IMR-90 (cell line): Measurements from ENCODE around the gene ST3GAL4. TPM values are rescaled to one million over a fixed set of nuclear protein-coding genes. Genes with fewer than 3 reads are reported as not detected.

ENCODE experiments used
- ATAC-seq: fragments of 200-7000 bp; cut with Tn5 transposase; 2 replicates; pipeline ENCODE4 v1.9.1; 2020; ENCODE audit warnings: low read depth, mild to moderate bottlenecking, moderate library complexity
- BruUV-seq: library from RNA; stranded (reverse); fragments of 400-500 nt; replicated peaks from 2 replicates; lab custom pipeline; 2021; lab: Mats Ljungman, UMichigan
- CTCF ChIA-PET: fragments of 300-600 bp; formaldehyde crosslinking; extraction: SDS; loops from one replicate; lab custom pipeline; 2021; ENCODE audit warnings: antibody characterized with exemption; lab: Yijun Ruan, JAX
- POLR2A ChIA-PET: fragments of 300-600 bp; sonication (Branson Sonifier 250); formaldehyde crosslinking; loops from one replicate; lab custom pipeline; 2022; ENCODE audit warnings: antibody characterized with exemption; ENCODE audit not compliant: unreplicated experiment; lab: Charles Lee
- DNase-seq: peaks from one replicate; pipeline ENCODE4 v3.0.0; 2013
- H2AFZ ChIP-seq: replicated peaks from 2 replicates; pipeline ENCODE3; 2013; ENCODE audit warnings: low read length, mild to moderate bottlenecking; ENCODE audit not compliant: poor library complexity
- H2AK5ac ChIP-seq: 2 replicates; pipeline ENCODE4 v1.6.1; 2013; ENCODE audit warnings: low read depth, low read length, inconsistent platforms
- H2AK9ac ChIP-seq: replicated peaks from 2 replicates; pipeline ENCODE3; 2013; ENCODE audit warnings: mild to moderate bottlenecking, low read depth, low read length, moderate library complexity; ENCODE audit not compliant: poor library complexity
- H2BK120ac ChIP-seq: 2 replicates; pipeline ENCODE4 v1.6.1; 2013; ENCODE audit warnings: low read depth, low read length, inconsistent platforms
- H2BK15ac ChIP-seq: 3 replicates; pipeline ENCODE4 v1.6.1; 2013; ENCODE audit warnings: low read depth, low read length, inconsistent platforms
- H2BK20ac ChIP-seq: 2 replicates; pipeline ENCODE4 v1.6.1; 2013; ENCODE audit warnings: low read depth, mild to moderate bottlenecking, inconsistent platforms, low read length, moderate library complexity
- H2BK5ac ChIP-seq: 2 replicates; pipeline ENCODE4 v1.6.1; 2013; ENCODE audit warnings: mild to moderate bottlenecking, low read depth, low read length, inconsistent platforms; ENCODE audit not compliant: poor library complexity, severe bottlenecking
- H3K14ac ChIP-seq: replicated peaks from 2 replicates; pipeline ENCODE4 v1.6.1; 2013; ENCODE audit warnings: low read depth, low read length, inconsistent platforms
- H3K18ac ChIP-seq: 2 replicates; pipeline ENCODE4 v1.6.1; 2013; ENCODE audit warnings: low read depth, low read length, control low read depth
- H3K23ac ChIP-seq: 2 replicates; pipeline ENCODE4 v1.6.1; 2013; ENCODE audit warnings: low read depth, low read length, inconsistent platforms
- H3K27ac ChIP-seq: 2 replicates; pipeline ENCODE4 v1.5.1; 2013; ENCODE audit warnings: mild to moderate bottlenecking, control low read depth, low read length; ENCODE audit not compliant: insufficient read depth
- H3K27me3 ChIP-seq: 2 replicates; pipeline ENCODE4 v1.6.1; 2013; ENCODE audit warnings: low read length; ENCODE audit not compliant: control insufficient read depth, insufficient read depth
- H3K36me3 ChIP-seq: 2 replicates; pipeline ENCODE4 v1.6.1; 2013; ENCODE audit warnings: low read length, mixed read lengths; ENCODE audit not compliant: control insufficient read depth, insufficient read depth
- H3K4ac ChIP-seq: 2 replicates; pipeline ENCODE4 v1.6.1; 2013; ENCODE audit warnings: low read depth, low read length, inconsistent platforms
- H3K4me1 ChIP-seq: 2 replicates; pipeline ENCODE4 v1.6.1; 2013; ENCODE audit warnings: low read length, mixed read lengths; ENCODE audit not compliant: control insufficient read depth, insufficient read depth
- H3K4me2 ChIP-seq: 2 replicates; pipeline ENCODE4 v1.6.1; 2013; ENCODE audit warnings: low read depth, mild to moderate bottlenecking, control low read depth, low read length, moderate library complexity
- H3K4me3 ChIP-seq: 2 replicates; pipeline ENCODE4 v1.5.1; 2013; ENCODE audit warnings: low read depth, mild to moderate bottlenecking, control low read depth, low read length, moderate library complexity; ENCODE audit not compliant: insufficient read depth
- H3K56ac ChIP-seq: 2 replicates; pipeline ENCODE4 v1.6.1; 2013; ENCODE audit warnings: low read length, inconsistent platforms; ENCODE audit not compliant: insufficient read depth; ENCODE audit errors: extremely low read depth
- H3K79me1 ChIP-seq, 2 experiments: 2 replicates each; pipeline ENCODE4 v1.6.1; 2013; ENCODE audit warnings: low read length in 2 of 2, inconsistent platforms in 1 of 2, low read depth in 1 of 2
- H3K9ac ChIP-seq: 2 replicates; pipeline ENCODE4 v1.6.1; 2013; ENCODE audit warnings: low read depth, low read length, control low read depth
- H3K9me1 ChIP-seq: 2 replicates; pipeline ENCODE4 v1.6.1; 2013; ENCODE audit warnings: low read length, inconsistent platforms; ENCODE audit not compliant: insufficient read depth
- H3K9me3 ChIP-seq: 2 replicates; pipeline ENCODE4 v1.6.1; 2013; ENCODE audit warnings: low read length; ENCODE audit not compliant: control insufficient read depth, insufficient read depth
- H4K20me1 ChIP-seq: 2 replicates; pipeline ENCODE4 v1.6.1; 2013; ENCODE audit warnings: low read length, inconsistent platforms; ENCODE audit not compliant: insufficient read depth
- H4K5ac ChIP-seq: 2 replicates; pipeline ENCODE4 v1.6.1; 2013; ENCODE audit warnings: mild to moderate bottlenecking, low read depth, low read length, control low read depth
- H4K8ac ChIP-seq, 2 experiments: 2 replicates each; pipeline ENCODE4 v1.6.1; 2013; ENCODE audit warnings: low read depth in 2 of 2, low read length in 2 of 2, control low read depth in 1 of 2, inconsistent platforms in 1 of 2
- H4K91ac ChIP-seq: 2 replicates; pipeline ENCODE4 v1.6.1; 2013; ENCODE audit warnings: low read depth, low read length, inconsistent platforms; ENCODE audit not compliant: insufficient read depth
- CEBPB ChIP-seq: IDR thresholded peaks from 2 replicates; pipeline ENCODE4 v1.6.1; 2012; ENCODE audit warnings: low read depth, low read length, improper control_type of control experiment
- ELK1 ChIP-seq: fragments of 150-350 bp; IDR thresholded peaks from 2 replicates; pipeline ENCODE4 v1.6.1; 2016; ENCODE audit warnings: low read depth, mild to moderate bottlenecking, low read length, moderate library complexity, borderline replicate concordance
- MAFK ChIP-seq: IDR thresholded peaks from 2 replicates; pipeline ENCODE4 v1.6.1; 2012; ENCODE audit warnings: low read depth, low read length, improper control_type of control experiment
- WGBS, 2 experiments: methylation state at CpG; one replicate each; pipeline versions ENCODE4 v1.1.5 to v1.1.7; 2013; ENCODE audit warnings: missing lambda C conversion rate in 2 of 2; ENCODE audit not compliant: insufficient read length in 1 of 2; ENCODE audit errors: extremely low coverage in 2 of 2; 5-methylcytosine and 5-hydroxymethylcytosine counted together
- dilution Hi-C: fragments of 300-500 bp; cut with HindIII; formaldehyde crosslinking; loops from one replicate; pipeline ENCODE4 v1.14.3; 2018; ENCODE audit warnings: low sequenced_read_pairs; ENCODE audit not compliant: unreplicated experiment
- in situ Hi-C: fragments of 300-500 bp; cut with MboI; formaldehyde crosslinking; loops from 3 replicates; pipeline ENCODE4 v1.14.3; 2019; ENCODE audit warnings: low sequenced_read_pairs, inconsistent platforms, mixed read lengths
- intact Hi-C: fragments of 100-400 bp; cut with micrococcal nuclease; formaldehyde crosslinking; loops from 2 replicates; pipeline ENCODE4 v1.10.0; 2022
- polyA plus RNA-seq, 3 experiments: library from polyadenylated mRNA; depleted of rRNA; stranded (reverse); fragments of >200 nt; gene quantifications; 2 replicates each; pipeline ENCODE4 v1.2.3, GENCODE V29; 2012; ENCODE audit warnings: low replicate concordance in 1 of 3
- total RNA-seq: library from RNA; depleted of rRNA; stranded (reverse); fragments of >200 nt; gene quantifications from 2 replicates; pipeline ENCODE4 v1.2.3, GENCODE V29; 2012

ST3GAL4 gene
- total and polyA plus RNA-seq, 2 of the 4 experiments (the other 2 are of a cell fraction), result 17.0 to 19.7 TPM

- Histone ChIP-seq H4K5ac (no peak overlapping the region), H4K91ac (no peak overlapping the region), H3K18ac (no peak overlapping the region), H3K4ac (no peak overlapping the region), H3K79me1 (peaks cover 0 to 3% of the 10 kb centered on the region in 2 experiments; a peak in 1 of 4 replicates), H3K4me1 (peaks cover 7% of the 10 kb centered on the region), H3K9ac (no peak overlapping the region), H3K56ac (no peak overlapping the region), H3K9me3 (no peaks in the 10 kb centered on the region), H3K27ac (no peak overlapping the region), H3K14ac (no peak overlapping the region), H3K36me3 (no peaks in the 10 kb centered on the region), H4K20me1 (no peaks in the 10 kb centered on the region), H4K8ac (no peak overlapping the region), H2AFZ (no peak overlapping the region), H2AK5ac (no peak overlapping the region), H2BK5ac (no peak overlapping the region), H3K23ac (no peak overlapping the region), H3K4me2 (no peak overlapping the region), H2BK120ac (no peak overlapping the region), H2BK20ac (no peak overlapping the region), H3K4me3 (no peak overlapping the region), H2BK15ac (no peak overlapping the region), H3K9me1 (0 out of 2 replicates have a peak, but pooled peaks cover 7% of the 10 kb centered on the region), H3K27me3 (no peaks in the 10 kb centered on the region), H2AK9ac (no peak overlapping the region)
- ChIA-PET POLR2A (no interaction called here), CTCF (no interaction called here)
- in situ Hi-C loops (no loop called here), dilution Hi-C loops (no loop called here), intact Hi-C loops (no loop called here)
- 81% methylated on average over 13 of the region's 17 CpGs; no CpG with 5 or more reads in 1 of the 2 experiments for WGBS, 2 experiments
- no peak for DNase-seq
- no peak for TF ChIP-seq ELK1
- TF ChIP-seq CEBPB, result no peak
- TF ChIP-seq MAFK, result no peak
- BruUV-seq, result no TSS peak
- no peak for ATAC-seq
Measured at GRCh38 chr11:126327281-126328000, 28.0 kb upstream of the ST3GAL4 start.
